Activated naive CD4-positive, alpha-beta T cell treated with anti-CD3 and anti-CD28 coated beads, Interleukin-2, amount 50 U/mL, for 24 hours (primary cell): ENCODE results near the gene EHMT1.
"Not testable (repeated sequence)": the region's sequence is repeated elsewhere in the genome, so short reads cannot be mapped to it uniquely, and the experiment has no call there.

ENCODE experiments used
- H3K27ac Mint-ChIP-seq: one replicate; pipeline ENCODE4 v1.8.0; 2021; ENCODE audit warnings: mild to moderate bottlenecking, mixed read lengths
- H3K27me3 Mint-ChIP-seq: one replicate; pipeline ENCODE4 v1.8.0; 2021; ENCODE audit warnings: mixed read lengths
- H3K36me3 Mint-ChIP-seq: one replicate; pipeline ENCODE4 v1.8.0; 2021; ENCODE audit warnings: mixed read lengths
- H3K4me1 Mint-ChIP-seq: one replicate; pipeline ENCODE4 v1.8.0; 2021; ENCODE audit warnings: mixed read lengths
- H3K4me3 Mint-ChIP-seq: one replicate; pipeline ENCODE4 v1.8.0; 2021; ENCODE audit warnings: mild to moderate bottlenecking, mixed read lengths
- H3K9me3 Mint-ChIP-seq: one replicate; pipeline ENCODE4 v1.8.0; 2021; ENCODE audit warnings: mixed read lengths

The EHMT1 gene

GRCh38 chr9:137761032-137761431, 142.2 kb downstream of the EHMT1 start:
- Mint-ChIP-seq H3K9me3 (no peaks in the 10 kb centered on the region), H3K4me3 (no peak overlapping the region), H3K27ac (peak overlapping the region; percentile 23), H3K4me1 (peaks cover 31% of the 10 kb centered on the region), H3K36me3 (peaks cover 28% of the 10 kb centered on the region), H3K27me3 (no peaks in the 10 kb centered on the region)

- no peaks in the 10 kb centered on the region for H3K9me3 Mint-ChIP-seq
- H3K4me1 Mint-ChIP-seq, result peaks cover 23% of the 10 kb centered on the region
- H3K36me3 Mint-ChIP-seq, result peaks cover 23% of the 10 kb centered on the region
- peak overlapping the region; percentile 15 for H3K27ac Mint-ChIP-seq
- H3K27me3 Mint-ChIP-seq, result no peaks in the 10 kb centered on the region
- no peak overlapping the region for H3K4me3 Mint-ChIP-seq
These were observed 143.0 kb downstream of the EHMT1 start for GRCh38 chr9:137761793-137762192.

- Mint-ChIP-seq H3K4me1 (peaks cover 16% of the 10 kb centered on the region), H3K9me3 (no peaks in the 10 kb centered on the region), H3K36me3 (peaks cover 23% of the 10 kb centered on the region), H3K4me3 (no peak overlapping the region), H3K27me3 (no peaks in the 10 kb centered on the region), H3K27ac (peak overlapping the region; percentile 38)
These were observed 143.7 kb downstream of the EHMT1 start for GRCh38 chr9:137762414-137763061.

GRCh38 chr9:137763271-137763955, 144.6 kb downstream of the EHMT1 start:
- Mint-ChIP-seq H3K27ac (no peak overlapping the region), H3K4me1 (peaks cover 9% of the 10 kb centered on the region), H3K36me3 (peaks cover 20% of the 10 kb centered on the region), H3K4me3 (no peak overlapping the region), H3K9me3 (no peaks in the 10 kb centered on the region), H3K27me3 (no peaks in the 10 kb centered on the region)

- Mint-ChIP-seq H3K27me3 (no peaks in the 10 kb centered on the region), H3K27ac (no peak overlapping the region), H3K36me3 (peaks cover 17% of the 10 kb centered on the region), H3K4me3 (no peak overlapping the region), H3K9me3 (no peaks in the 10 kb centered on the region), H3K4me1 (peaks cover 7% of the 10 kb centered on the region)
These were observed 145.4 kb downstream of the EHMT1 start for GRCh38 chr9:137764171-137764671.

GRCh38 chr9:137764981-137765380, 146.2 kb downstream of the EHMT1 start:
- Mint-ChIP-seq H3K27me3 (no peaks in the 10 kb centered on the region), H3K9me3 (peaks cover 5% of the 10 kb centered on the region), H3K4me3 (no peak overlapping the region), H3K4me1 (peaks cover 4% of the 10 kb centered on the region), H3K36me3 (peaks cover 21% of the 10 kb centered on the region), H3K27ac (no peak overlapping the region)

- Mint-ChIP-seq H3K27ac (peak overlapping the region; percentile 74), H3K9me3 (peaks cover 5% of the 10 kb centered on the region), H3K36me3 (peaks cover 27% of the 10 kb centered on the region), H3K27me3 (no peaks in the 10 kb centered on the region), H3K4me1 (peaks cover 5% of the 10 kb centered on the region), H3K4me3 (no peak overlapping the region)
These were observed 146.7 kb downstream of the EHMT1 start for GRCh38 chr9:137765536-137765935.

- Mint-ChIP-seq H3K36me3 (peaks cover 16% of the 10 kb centered on the region), H3K27me3 (no peaks in the 10 kb centered on the region), H3K27ac (no peak overlapping the region), H3K4me3 (no peak overlapping the region), H3K9me3 (peaks cover 5% of the 10 kb centered on the region), H3K4me1 (peaks cover 14% of the 10 kb centered on the region)
These were observed 152.8 kb downstream of the EHMT1 start for GRCh38 chr9:137771580-137771979.

- H3K4me3 Mint-ChIP-seq, result no peak overlapping the region
- no peak overlapping the region for H3K27ac Mint-ChIP-seq
- H3K9me3 Mint-ChIP-seq, result peaks cover 5% of the 10 kb centered on the region
- H3K4me1 Mint-ChIP-seq, result peaks cover 14% of the 10 kb centered on the region
- no peaks in the 10 kb centered on the region for H3K27me3 Mint-ChIP-seq
- H3K36me3 Mint-ChIP-seq, result peaks cover 20% of the 10 kb centered on the region
These were observed 153.6 kb downstream of the EHMT1 start for GRCh38 chr9:137772281-137772873.

- Mint-ChIP-seq H3K4me1 (peaks cover 10% of the 10 kb centered on the region), H3K9me3 (peaks cover under 1% of the 10 kb centered on the region), H3K27me3 (no peaks in the 10 kb centered on the region), H3K36me3 (peaks cover 15% of the 10 kb centered on the region), H3K4me3 (no peak overlapping the region), H3K27ac (no peak overlapping the region)
These were observed 156.1 kb downstream of the EHMT1 start for GRCh38 chr9:137774775-137775386.

GRCh38 chr9:137776306-137776995, 157.6 kb downstream of the EHMT1 start:
- Mint-ChIP-seq H3K4me1 (peaks cover 5% of the 10 kb centered on the region), H3K27ac (no peak overlapping the region), H3K36me3 (peaks cover 5% of the 10 kb centered on the region), H3K27me3 (no peaks in the 10 kb centered on the region), H3K4me3 (no peak overlapping the region), H3K9me3 (no peaks in the 10 kb centered on the region)

- Mint-ChIP-seq H3K4me1 (peaks cover 2% of the 10 kb centered on the region), H3K9me3 (no peaks in the 10 kb centered on the region), H3K27ac (peak overlapping the region; percentile 59), H3K36me3 (peaks cover 10% of the 10 kb centered on the region), H3K4me3 (no peak overlapping the region), H3K27me3 (no peaks in the 10 kb centered on the region)
These were observed 159.0 kb downstream of the EHMT1 start for GRCh38 chr9:137777761-137778160.

GRCh38 chr9:137778336-137778735, 159.5 kb downstream of the EHMT1 start:
- Mint-ChIP-seq H3K4me3 (no peak overlapping the region), H3K9me3 (no peaks in the 10 kb centered on the region)

GRCh38 chr9:137778914-137779313, 160.1 kb downstream of the EHMT1 start:
- Mint-ChIP-seq H3K36me3 (peaks cover 11% of the 10 kb centered on the region), H3K9me3 (no peaks in the 10 kb centered on the region), H3K27ac (no peak overlapping the region), H3K27me3 (no peaks in the 10 kb centered on the region), H3K4me3 (no peak overlapping the region), H3K4me1 (no peaks in the 10 kb centered on the region)

More at GRCh38 chr9:137778336-137778735, 159.5 kb downstream of the EHMT1 start:
- Mint-ChIP-seq H3K4me1 (no peaks in the 10 kb centered on the region), H3K36me3 (peaks cover 11% of the 10 kb centered on the region), H3K27me3 (no peaks in the 10 kb centered on the region), H3K27ac (no peak overlapping the region)

GRCh38 chr9:137780031-137780430, 161.2 kb downstream of the EHMT1 start:
- H3K4me3 Mint-ChIP-seq, H3K9me3 Mint-ChIP-seq, H3K27ac Mint-ChIP-seq, H3K4me1 Mint-ChIP-seq, H3K27me3 Mint-ChIP-seq: not testable (repeated sequence)
- H3K36me3 Mint-ChIP-seq, result peaks cover 13% of the 10 kb centered on the region
